ENCODE data around the gene UBE2C.

DNA sequence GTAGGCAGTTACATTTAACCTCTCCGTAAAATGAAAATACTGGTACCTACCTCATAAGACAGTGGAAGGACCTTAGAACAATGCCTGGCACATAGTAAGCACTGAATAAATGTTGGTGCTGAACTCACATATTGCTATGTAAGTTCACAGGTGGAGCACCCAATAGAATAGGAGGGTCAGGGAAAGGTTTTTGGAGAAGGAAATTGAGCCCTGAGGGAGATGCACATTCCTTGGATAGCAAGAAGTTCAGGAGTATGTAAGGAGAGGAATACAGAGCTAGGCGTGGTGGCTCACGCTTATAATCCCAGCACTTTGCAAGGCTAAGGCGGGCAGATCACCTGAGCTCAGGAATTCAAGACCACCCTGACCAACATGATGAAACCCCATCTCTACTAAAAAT lies 7.0 kb downstream of the UBE2C start:
- TF ChIP-seq EZH2phosphoT487 (IDR thresholded peaks at IDR 0.05; ENCODE audit: borderline replicate concordance, low read length) = no peak
- TF ChIP-seq, protein P1, sequence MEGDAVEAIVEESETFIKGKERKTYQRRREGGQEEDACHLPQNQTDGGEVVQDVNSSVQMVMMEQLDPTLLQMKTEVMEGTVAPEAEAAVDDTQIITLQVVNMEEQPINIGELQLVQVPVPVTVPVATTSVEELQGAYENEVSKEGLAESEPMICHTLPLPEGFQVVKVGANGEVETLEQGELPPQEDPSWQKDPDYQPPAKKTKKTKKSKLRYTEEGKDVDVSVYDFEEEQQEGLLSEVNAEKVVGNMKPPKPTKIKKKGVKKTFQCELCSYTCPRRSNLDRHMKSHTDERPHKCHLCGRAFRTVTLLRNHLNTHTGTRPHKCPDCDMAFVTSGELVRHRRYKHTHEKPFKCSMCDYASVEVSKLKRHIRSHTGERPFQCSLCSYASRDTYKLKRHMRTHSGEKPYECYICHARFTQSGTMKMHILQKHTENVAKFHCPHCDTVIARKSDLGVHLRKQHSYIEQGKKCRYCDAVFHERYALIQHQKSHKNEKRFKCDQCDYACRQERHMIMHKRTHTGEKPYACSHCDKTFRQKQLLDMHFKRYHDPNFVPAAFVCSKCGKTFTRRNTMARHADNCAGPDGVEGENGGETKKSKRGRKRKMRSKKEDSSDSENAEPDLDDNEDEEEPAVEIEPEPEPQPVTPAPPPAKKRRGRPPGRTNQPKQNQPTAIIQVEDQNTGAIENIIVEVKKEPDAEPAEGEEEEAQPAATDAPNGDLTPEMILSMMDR (IDR thresholded peaks at IDR 0.05; ENCODE audit: low read depth, low read length, poor library complexity, severe bottlenecking) = no peak

All from DOHH2 (cell line).